Measurements from ENCODE around the gene NOXRED1. TPM values are rescaled to one million over a fixed set of nuclear protein-coding genes. Genes with fewer than 3 reads are reported as not detected.
A peak's percentile ranks its signal among the peaks of the same experiment; 100 is the strongest.

Gene NOXRED1
- total RNA-seq, 2 experiments from 2014 or later = 0.16 to 0.42 TPM

DNA sequence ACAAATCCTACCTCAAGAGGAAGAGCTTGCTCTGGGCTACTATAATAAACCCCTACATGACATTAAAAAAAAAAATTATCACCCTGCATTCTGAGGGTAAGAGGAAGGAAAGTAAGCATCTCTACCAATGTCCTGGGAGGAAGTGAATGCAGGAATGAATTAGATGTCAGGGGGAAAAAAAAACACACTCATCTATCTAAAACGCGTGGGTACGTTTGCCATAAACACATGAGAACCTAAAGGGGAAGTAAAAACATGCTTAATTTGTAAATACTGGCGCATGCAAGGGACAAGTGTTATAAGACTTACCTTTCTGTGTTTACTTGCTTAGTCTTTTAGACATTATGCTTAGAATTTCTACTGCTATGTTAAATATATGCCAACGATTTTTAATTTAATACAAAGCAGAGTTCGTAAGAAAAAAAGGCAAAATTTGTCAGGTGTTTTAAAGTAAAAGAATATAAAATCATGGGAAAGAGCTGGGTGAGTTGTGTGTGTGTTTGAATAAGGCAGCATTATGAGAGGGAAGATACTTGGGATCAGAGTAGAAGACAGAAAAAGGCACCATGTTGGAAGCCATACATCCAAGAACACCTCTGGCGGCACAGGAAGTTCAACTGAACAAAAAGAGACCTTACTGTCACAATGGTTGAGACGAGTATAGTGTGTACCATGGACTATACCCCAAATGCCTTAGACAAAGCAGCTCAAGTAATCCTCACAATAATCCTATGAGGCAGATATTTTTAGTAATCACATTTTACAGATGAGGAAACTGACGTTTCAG is 48.0 kb downstream of the NOXRED1 start:
- H3K4me3 Mint-ChIP-seq = peak overlapping the region; percentile 95
- no peak overlapping the region for H3K27ac ChIP-seq (ENCODE audit: low read depth in 1 of 2, low read length in 2 of 2)
- CTCF ChIA-PET = interaction anchor here (1.7 kb wide), 1 partner anchor 60 kb away, joined by 4 read pairs; no protein-coding TSS in a partner anchor

GRCh38 chr14:77372304-77372841 is 51.0 kb downstream of the NOXRED1 start:
- ChIA-PET POLR2A (no interaction called here), CTCF (no interaction called here)
- Mint-ChIP-seq H3K36me3 (ENCODE audit: low read depth) (peaks cover 7% of the 10 kb centered on the region), H3K27me3 (no peaks in the 10 kb centered on the region), H3K4me3 (peak overlapping the region; percentile 23), H3K9me3 (no peaks in the 10 kb centered on the region), H3K27ac (peak overlapping the region; percentile 65), H3K4me1 (ENCODE audit: low read depth) (peaks cover 50% of the 10 kb centered on the region)
- TF ChIP-seq, protein P1, sequence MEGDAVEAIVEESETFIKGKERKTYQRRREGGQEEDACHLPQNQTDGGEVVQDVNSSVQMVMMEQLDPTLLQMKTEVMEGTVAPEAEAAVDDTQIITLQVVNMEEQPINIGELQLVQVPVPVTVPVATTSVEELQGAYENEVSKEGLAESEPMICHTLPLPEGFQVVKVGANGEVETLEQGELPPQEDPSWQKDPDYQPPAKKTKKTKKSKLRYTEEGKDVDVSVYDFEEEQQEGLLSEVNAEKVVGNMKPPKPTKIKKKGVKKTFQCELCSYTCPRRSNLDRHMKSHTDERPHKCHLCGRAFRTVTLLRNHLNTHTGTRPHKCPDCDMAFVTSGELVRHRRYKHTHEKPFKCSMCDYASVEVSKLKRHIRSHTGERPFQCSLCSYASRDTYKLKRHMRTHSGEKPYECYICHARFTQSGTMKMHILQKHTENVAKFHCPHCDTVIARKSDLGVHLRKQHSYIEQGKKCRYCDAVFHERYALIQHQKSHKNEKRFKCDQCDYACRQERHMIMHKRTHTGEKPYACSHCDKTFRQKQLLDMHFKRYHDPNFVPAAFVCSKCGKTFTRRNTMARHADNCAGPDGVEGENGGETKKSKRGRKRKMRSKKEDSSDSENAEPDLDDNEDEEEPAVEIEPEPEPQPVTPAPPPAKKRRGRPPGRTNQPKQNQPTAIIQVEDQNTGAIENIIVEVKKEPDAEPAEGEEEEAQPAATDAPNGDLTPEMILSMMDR (IDR thresholded peaks at IDR 0.05) = no peak
- Histone ChIP-seq H3K27me3 (ENCODE audit: control insufficient read depth in 1 of 2, insufficient read depth in 2 of 2, low read length in 2 of 2) (no peaks in the 10 kb centered on the region), H3K36me3 (ENCODE audit: insufficient read depth, low read length) (no peaks in the 10 kb centered on the region), H3K9me3 (ENCODE audit: control insufficient read depth in 1 of 2, insufficient read depth in 1 of 2, low read length in 2 of 2) (no peaks in the 10 kb centered on the region), H3K4me1 (ENCODE audit: insufficient read depth, low read length) (peaks cover 23% of the 10 kb centered on the region), H3K4me3 (ENCODE audit: low read length) (no peak overlapping the region), H3K27ac (ENCODE audit: low read depth in 1 of 2, low read length in 2 of 2) (peak overlapping the region in 1 of 2 donors; percentile 23)
- no peak for ATAC-seq (ENCODE audit: poor library complexity)
- peak in 3 of 14 experiments; percentile 22 to 42 (median 35) for DNase-seq
- intact Hi-C loops (cut with DNase I, micrococcal nuclease) = loop anchor here in 1 of 2 experiments (10.0 kb wide), 1 partner anchor 422 kb away; no protein-coding TSS in a partner anchor

More for the DNA sequence above, 48.0 kb downstream of the NOXRED1 start:
- peak overlapping the region; percentile 74 for H3K27ac Mint-ChIP-seq
- peaks cover 7% of the 10 kb centered on the region for H3K36me3 Mint-ChIP-seq (ENCODE audit: low read depth)
- intact Hi-C loops (cut with DNase I, micrococcal nuclease) = loop anchor here in 1 of 2 experiments (5.0 to 10.0 kb wide), 6 partner anchors 242 to 563 kb away; partner anchors contain the start of genes ALKBH1, ANGEL1, CIPC and SLIRP
- no peak for ATAC-seq (ENCODE audit: poor library complexity)
- no peaks in the 10 kb centered on the region for H3K9me3 Mint-ChIP-seq
- peaks cover 41% of the 10 kb centered on the region for H3K4me1 Mint-ChIP-seq (ENCODE audit: low read depth)
- H3K36me3 ChIP-seq (ENCODE audit: insufficient read depth, low read length) = no peaks in the 10 kb centered on the region
- no peaks in the 10 kb centered on the region for H3K9me3 ChIP-seq (ENCODE audit: control insufficient read depth in 1 of 2, insufficient read depth in 1 of 2, low read length in 2 of 2)
- TF ChIP-seq, protein P1 (IDR thresholded peaks at IDR 0.05) = no peak
- peak overlapping the region; percentile 78 for H3K4me3 ChIP-seq (ENCODE audit: low read length)
- DNase-seq = peak in 1 of 14 experiments; percentile 11
- no peaks in the 10 kb centered on the region for H3K27me3 ChIP-seq (ENCODE audit: control insufficient read depth in 1 of 2, insufficient read depth in 2 of 2, low read length in 2 of 2)
- peaks cover 21% of the 10 kb centered on the region for H3K4me1 ChIP-seq (ENCODE audit: insufficient read depth, low read length)
- no peaks in the 10 kb centered on the region for H3K27me3 Mint-ChIP-seq
- POLR2A ChIA-PET = no interaction called here

GRCh38 chr14:77369285-77369684 is 54.0 kb downstream of the NOXRED1 start:
- CTCF ChIA-PET = interaction anchor here (0.6 kb wide), 1 partner anchor 83 kb away, joined by 3 read pairs; no protein-coding TSS in a partner anchor
- H3K4me3 Mint-ChIP-seq = peak overlapping the region; percentile 39
- peak overlapping the region; percentile 7 for H3K27ac Mint-ChIP-seq
- intact Hi-C loops (cut with DNase I, micrococcal nuclease) = no loop called here
- POLR2A ChIA-PET = interaction anchor here (0.6 kb wide), 1 partner anchor 212 kb away, joined by 3 read pairs; no protein-coding TSS in a partner anchor
- ATAC-seq (ENCODE audit: poor library complexity) = peak; percentile 65
- no peaks in the 10 kb centered on the region for H3K27me3 Mint-ChIP-seq
- peaks cover 28% of the 10 kb centered on the region for H3K4me1 Mint-ChIP-seq (ENCODE audit: low read depth)
- Histone ChIP-seq H3K27ac (ENCODE audit: low read depth in 1 of 2, low read length in 2 of 2) (no peak overlapping the region), H3K4me3 (ENCODE audit: low read length) (no peak overlapping the region), H3K36me3 (ENCODE audit: insufficient read depth, low read length) (no peaks in the 10 kb centered on the region), H3K9me3 (ENCODE audit: control insufficient read depth in 1 of 2, insufficient read depth in 1 of 2, low read length in 2 of 2) (no peaks in the 10 kb centered on the region), H3K27me3 (ENCODE audit: control insufficient read depth in 1 of 2, insufficient read depth in 2 of 2, low read length in 2 of 2) (no peaks in the 10 kb centered on the region), H3K4me1 (ENCODE audit: insufficient read depth, low read length) (peaks cover 11% of the 10 kb centered on the region)
- peak in 6 of 14 experiments; percentile 2 to 56 (median 30) for DNase-seq
- H3K36me3 Mint-ChIP-seq (ENCODE audit: low read depth) = no peaks in the 10 kb centered on the region
- no peaks in the 10 kb centered on the region for H3K9me3 Mint-ChIP-seq
- TF ChIP-seq, protein P1 (IDR thresholded peaks at IDR 0.05) = no peak

All from CD4-positive, alpha-beta T cell (primary cell).